Trophoblast cell (in vitro differentiated cells and primary cell): Measurements from ENCODE around the gene RPLP1. TPM values are rescaled to one million over a fixed set of nuclear protein-coding genes. Genes with fewer than 3 reads are reported as not detected.

Experiments
- DNase-seq, 2 donors: peaks; one replicate each; pipeline ENCODE4 v3.0.0-alpha.2; 2016
- H2AFZ ChIP-seq: 2 replicates; pipeline ENCODE4 v1.6.1; 2013; ENCODE audit warnings: low read length, moderate library complexity, mild to moderate bottlenecking; ENCODE audit not compliant: insufficient read depth, poor library complexity
- H2AK5ac ChIP-seq: 2 replicates; pipeline ENCODE4 v1.6.1; 2013; ENCODE audit warnings: mild to moderate bottlenecking, low read length
- H2BK120ac ChIP-seq: 2 replicates; pipeline ENCODE4 v1.6.1; 2013; ENCODE audit warnings: low read length, mild to moderate bottlenecking, moderate library complexity; ENCODE audit not compliant: insufficient read depth, poor library complexity
- H2BK12ac ChIP-seq: 2 replicates; pipeline ENCODE4 v1.6.1; 2013; ENCODE audit warnings: mild to moderate bottlenecking, low read length, moderate library complexity
- H2BK5ac ChIP-seq: 2 replicates; pipeline ENCODE4 v1.6.1; 2013; ENCODE audit warnings: low read length, low read depth, moderate library complexity, mild to moderate bottlenecking; ENCODE audit not compliant: poor library complexity
- H3K14ac ChIP-seq: 2 replicates; pipeline ENCODE4 v1.6.1; 2013; ENCODE audit warnings: mild to moderate bottlenecking, low read length
- H3K18ac ChIP-seq: 2 replicates; pipeline ENCODE4 v1.6.1; 2013; ENCODE audit warnings: mild to moderate bottlenecking, low read length
- H3K23ac ChIP-seq: 2 replicates; pipeline ENCODE4 v1.6.1; 2013; ENCODE audit warnings: low read length
- H3K27ac ChIP-seq: 2 replicates; pipeline ENCODE4 v1.5.1; 2013; ENCODE audit warnings: low read depth, mild to moderate bottlenecking, inconsistent platforms, low read length, moderate library complexity
- H3K27me3 ChIP-seq: 2 replicates; pipeline ENCODE4 v1.6.1; 2013; ENCODE audit warnings: inconsistent platforms, mild to moderate bottlenecking, low read length, moderate library complexity; ENCODE audit not compliant: insufficient read depth
- H3K36me3 ChIP-seq, 2 experiments: 1 replicate in 1 of 2; 2 replicates in 1 of 2; pipeline ENCODE4 v1.6.1; 2013; ENCODE audit warnings: low read length in 2 of 2, mild to moderate bottlenecking in 2 of 2, moderate library complexity in 1 of 2; ENCODE audit not compliant: insufficient read depth in 2 of 2, control insufficient read depth in 1 of 2
- H3K4ac ChIP-seq: 2 replicates; pipeline ENCODE4 v1.6.1; 2013; ENCODE audit warnings: low read depth, mild to moderate bottlenecking, low read length, moderate library complexity
- H3K4me1 ChIP-seq, 2 experiments: 1 replicate in 1 of 2; 2 replicates in 1 of 2; pipeline ENCODE4 v1.6.1; 2013; ENCODE audit warnings: low read length in 2 of 2, mild to moderate bottlenecking in 2 of 2, moderate library complexity in 1 of 2; ENCODE audit not compliant: insufficient read depth in 2 of 2, control insufficient read depth in 1 of 2
- H3K4me2 ChIP-seq: 2 replicates; pipeline ENCODE4 v1.6.1; 2013; ENCODE audit warnings: inconsistent platforms, mild to moderate bottlenecking, low read length, moderate library complexity
- H3K4me3 ChIP-seq: 2 replicates; pipeline ENCODE4 v1.5.1; 2013; ENCODE audit warnings: mild to moderate bottlenecking, low read depth, low read length, inconsistent platforms
- H3K79me1 ChIP-seq: one replicate; pipeline ENCODE4 v1.6.1; 2013; ENCODE audit warnings: low read length
- H3K79me2 ChIP-seq: 2 replicates; pipeline ENCODE4 v1.6.1; 2013; ENCODE audit warnings: low read length, mild to moderate bottlenecking; ENCODE audit not compliant: control insufficient read depth, insufficient read depth, poor library complexity
- H3K9ac ChIP-seq: 2 replicates; pipeline ENCODE4 v1.6.1; 2013; ENCODE audit warnings: mild to moderate bottlenecking, low read length
- H3K9me3 ChIP-seq: 2 replicates; pipeline ENCODE4 v1.6.1; 2013; ENCODE audit warnings: low read depth, mild to moderate bottlenecking, control low read depth, inconsistent platforms, low read length; ENCODE audit not compliant: insufficient read depth
- H4K12ac ChIP-seq: 2 replicates; pipeline ENCODE4 v1.6.1; 2013; ENCODE audit warnings: low read depth, mild to moderate bottlenecking, low read length, moderate library complexity
- H4K8ac ChIP-seq: 2 replicates; pipeline ENCODE4 v1.6.1; 2013; ENCODE audit warnings: low read depth, mild to moderate bottlenecking, low read length, moderate library complexity
- H4K91ac ChIP-seq: one replicate; pipeline ENCODE4 v1.6.1; 2013; ENCODE audit warnings: low read depth, mild to moderate bottlenecking, low read length, moderate library complexity
- WGBS: extraction: QIAGEN DNeasy Blood & Tissue Kit; methylation state at CpG from one replicate; pipeline ENCODE4 v1.1.7; 2013; ENCODE audit warnings: missing lambda C conversion rate; ENCODE audit not compliant: insufficient read length, insufficient coverage; ENCODE audit errors: extremely low coverage; 5-methylcytosine and 5-hydroxymethylcytosine counted together
- polyA plus RNA-seq: library from polyadenylated mRNA; stranded (reverse); fragments of 200-250 nt; gene quantifications from 2 replicates; pipeline ENCODE4 v1.2.3, GENCODE V29; 2013

Gene RPLP1
- 2,044 and 2,170 TPM in 2 replicates for polyA plus RNA-seq

DNA sequence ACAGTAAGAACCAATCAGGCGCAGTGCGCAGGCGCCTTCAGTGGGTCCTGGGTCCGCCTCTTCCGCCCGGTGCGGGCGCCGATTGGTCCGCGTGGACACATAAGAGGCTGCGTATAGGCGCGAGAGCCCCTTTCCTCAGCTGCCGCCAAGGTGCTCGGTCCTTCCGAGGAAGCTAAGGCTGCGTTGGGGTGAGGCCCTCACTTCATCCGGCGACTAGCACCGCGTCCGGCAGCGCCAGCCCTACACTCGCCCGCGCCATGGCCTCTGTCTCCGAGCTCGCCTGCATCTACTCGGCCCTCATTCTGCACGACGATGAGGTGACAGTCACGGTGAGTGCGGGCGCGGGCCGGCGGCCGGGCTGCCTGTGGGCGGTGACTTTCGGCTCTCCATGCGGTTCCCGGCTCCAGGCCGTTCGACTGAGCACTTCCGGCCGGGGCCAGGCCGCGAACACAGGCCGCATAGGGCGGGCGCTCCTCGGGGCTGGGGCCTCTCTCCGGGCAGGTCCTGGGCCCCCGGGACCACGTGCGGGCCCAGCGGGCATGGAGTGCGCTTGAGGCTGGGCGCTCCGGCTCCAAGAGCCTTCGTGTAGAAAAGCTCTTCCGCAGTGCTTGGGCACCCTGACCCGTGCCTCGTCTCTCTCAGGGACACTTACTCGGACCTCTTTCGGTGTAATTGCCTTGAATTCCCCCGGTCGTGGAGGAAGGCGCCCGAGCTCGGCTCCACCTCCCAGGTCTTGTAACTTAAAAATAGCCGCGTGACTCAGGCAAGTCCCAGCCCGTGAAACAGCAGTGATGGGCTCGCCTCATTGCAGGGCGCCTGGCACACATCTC is at the start of gene RPLP1:
TSS of gene RPLP1 (plus strand) at position 127 of the 830 bp plus-strand sequence. CDS start at position 258, 131 bp downstream.
- H2BK5ac ChIP-seq: peak within 1 kb of the TSS; percentile 89
- H4K8ac ChIP-seq: peak within 1 kb of the TSS; percentile 76
- H3K4ac ChIP-seq: peak within 1 kb of the TSS; percentile 99
- H2AK5ac ChIP-seq: peak within 1 kb of the TSS; percentile 91
- H3K4me1 ChIP-seq: peaks cover 3 to 5% of the 10 kb centered on the region in 2 experiments
- peak within 1 kb of the TSS; percentile 87 for H3K4me2 ChIP-seq
- peak within 1 kb of the TSS; percentile 92 for H3K18ac ChIP-seq
- H4K12ac ChIP-seq: peak within 1 kb of the TSS; percentile 49
- H3K79me2 ChIP-seq: peaks cover 12% of the 10 kb centered on the region
- no peak within 1 kb of the TSS for H2BK12ac ChIP-seq
- H3K27me3 ChIP-seq: no peaks in the 10 kb centered on the region
- H3K36me3 ChIP-seq: peaks cover 8 to 21% of the 10 kb centered on the region in 2 experiments
- H3K4me3 ChIP-seq: peak within 1 kb of the TSS; percentile 98
- H4K91ac ChIP-seq: peak within 1 kb of the TSS; percentile 83
- peak within 1 kb of the TSS; percentile 71 for H2BK120ac ChIP-seq
- no peak within 1 kb of the TSS for H3K23ac ChIP-seq
- H3K9me3 ChIP-seq: no peaks in the 10 kb centered on the region
- H3K79me1 ChIP-seq: peaks cover 9% of the 10 kb centered on the region
- H3K27ac ChIP-seq: peak within 1 kb of the TSS; percentile 40
- no CpG with 5 or more reads among the region's 77 CpGs for WGBS
- DNase-seq: peak; percentile 95 to 99
- H3K14ac ChIP-seq: peak within 1 kb of the TSS; percentile 93
- H3K9ac ChIP-seq: peak within 1 kb of the TSS; percentile 92
- peak within 1 kb of the TSS; percentile 30 for H2AFZ ChIP-seq

DNA sequence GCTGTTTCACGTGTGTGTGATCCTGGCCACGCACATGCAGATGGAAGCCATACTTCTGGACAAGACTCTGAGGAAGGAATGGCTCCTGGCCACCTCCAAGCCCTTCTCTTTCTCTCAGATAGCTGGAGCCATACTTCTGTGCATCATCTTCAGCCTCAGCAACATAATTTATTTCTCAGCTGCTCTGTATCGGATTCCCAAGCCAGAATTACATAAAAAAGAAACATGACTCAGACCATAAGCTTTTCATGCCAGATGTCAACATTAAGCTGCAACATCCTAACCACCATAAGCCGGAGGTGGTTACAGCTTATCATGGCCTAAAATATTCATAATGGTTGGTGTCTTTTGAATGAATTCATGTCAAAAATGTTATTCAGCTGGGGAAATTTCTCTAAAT is 49.0 kb upstream of the RPLP1 start:
- Histone ChIP-seq H3K4me1 (peaks cover 0 to 1% of the 10 kb centered on the region in 2 experiments), H4K8ac (no peak overlapping the region), H3K79me2 (no peaks in the 10 kb centered on the region), H3K27me3 (no peaks in the 10 kb centered on the region), H2BK120ac (no peak overlapping the region), H2BK5ac (no peak overlapping the region), H3K9me3 (peaks cover 2% of the 10 kb centered on the region), H3K79me1 (no peaks in the 10 kb centered on the region), H2AK5ac (no peak overlapping the region), H3K4me2 (no peak overlapping the region), H2AFZ (no peak overlapping the region), H3K23ac (no peak overlapping the region), H3K4ac (no peak overlapping the region), H3K36me3 (no peaks in the 10 kb centered on the region), H4K12ac (no peak overlapping the region), H3K9ac (no peak overlapping the region), H3K4me3 (no peak overlapping the region), H2BK12ac (no peak overlapping the region), H3K18ac (no peak overlapping the region), H3K27ac (no peak overlapping the region), H3K14ac (no peak overlapping the region), H4K91ac (no peak overlapping the region)
- DNase-seq: peak; percentile 33 to 82
- no CpG with 5 or more reads among the region's 4 CpGs for WGBS

DNA sequence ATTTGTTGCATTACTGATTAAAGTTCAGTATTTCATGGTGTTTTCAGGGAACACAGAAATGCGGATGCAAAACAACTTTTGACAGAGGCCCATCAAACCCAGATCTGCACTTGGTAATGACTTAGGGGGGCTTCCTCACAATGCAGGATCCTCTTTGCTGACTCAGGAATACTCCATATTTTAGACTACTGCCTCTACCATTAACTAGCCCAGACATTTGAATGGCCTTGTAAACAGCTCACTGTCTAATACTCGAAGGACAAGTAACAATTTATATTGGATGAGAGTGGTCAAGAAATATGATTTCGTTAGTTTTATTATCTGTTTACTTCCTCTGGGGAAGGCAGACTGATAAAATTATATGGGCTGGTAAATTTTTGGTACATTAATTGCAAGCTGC is 47.5 kb upstream of the RPLP1 start:
- no peak overlapping the region for H2AFZ ChIP-seq
- no peak overlapping the region for H3K27ac ChIP-seq
- no peak overlapping the region for H2BK12ac ChIP-seq
- no peak overlapping the region for H3K9ac ChIP-seq
- no peak overlapping the region for H3K14ac ChIP-seq
- H3K4me2 ChIP-seq: no peak overlapping the region
- H3K4me1 ChIP-seq: peaks cover 1 to 3% of the 10 kb centered on the region in 2 experiments
- no peaks in the 10 kb centered on the region for H3K79me2 ChIP-seq
- WGBS: no CpG with 5 or more reads among the region's 3 CpGs
- no peak overlapping the region for H3K18ac ChIP-seq
- no peak overlapping the region for H4K12ac ChIP-seq
- H4K8ac ChIP-seq: no peak overlapping the region
- no peaks in the 10 kb centered on the region for H3K36me3 ChIP-seq
- no peak for DNase-seq
- H3K9me3 ChIP-seq: peaks cover 2% of the 10 kb centered on the region
- no peak overlapping the region for H3K23ac ChIP-seq
- H2BK120ac ChIP-seq: no peak overlapping the region
- H3K4me3 ChIP-seq: no peak overlapping the region
- no peak overlapping the region for H2AK5ac ChIP-seq
- no peak overlapping the region for H2BK5ac ChIP-seq
- no peaks in the 10 kb centered on the region for H3K27me3 ChIP-seq
- no peaks in the 10 kb centered on the region for H3K79me1 ChIP-seq
- H3K4ac ChIP-seq: no peak overlapping the region
- no peak overlapping the region for H4K91ac ChIP-seq

- Histone ChIP-seq H2BK120ac (no peak overlapping the region), H2AK5ac (no peak overlapping the region), H4K12ac (no peak overlapping the region), H3K9me3 (no peaks in the 10 kb centered on the region), H3K18ac (no peak overlapping the region), H3K4me2 (no peak overlapping the region), H2BK5ac (no peak overlapping the region), H3K79me2 (no peaks in the 10 kb centered on the region), H3K14ac (no peak overlapping the region), H3K27me3 (no peaks in the 10 kb centered on the region), H4K91ac (no peak overlapping the region), H3K23ac (no peak overlapping the region), H3K9ac (no peak overlapping the region), H3K79me1 (no peaks in the 10 kb centered on the region), H4K8ac (no peak overlapping the region), H3K4ac (no peak overlapping the region), H2AFZ (no peak overlapping the region), H3K36me3 (no peaks in the 10 kb centered on the region), H3K4me1 (peaks cover 1 to 5% of the 10 kb centered on the region in 2 experiments), H2BK12ac (no peak overlapping the region), H3K27ac (no peak overlapping the region), H3K4me3 (no peak overlapping the region)
- no CpG with 5 or more reads among the region's 3 CpGs for WGBS
- DNase-seq: peak; percentile 40 to 91
Measured at GRCh38 chr15:69407719-69408400, 44.8 kb upstream of the RPLP1 start.
